Erythroblast (primary cell): ENCODE results near the gene FOXK1.

ENCODE experiments used
- GATA1 ChIP-seq: IDR thresholded peaks from 2 replicates; pipeline ENCODE4 v1.6.1; 2011; ENCODE audit warnings: low read depth, mild to moderate bottlenecking, control low read depth, low read length, moderate library complexity
- POLR2A ChIP-seq: IDR thresholded peaks from 2 replicates; pipeline ENCODE4 v1.6.1; 2011; ENCODE audit warnings: mild to moderate bottlenecking, low read length

DNA sequence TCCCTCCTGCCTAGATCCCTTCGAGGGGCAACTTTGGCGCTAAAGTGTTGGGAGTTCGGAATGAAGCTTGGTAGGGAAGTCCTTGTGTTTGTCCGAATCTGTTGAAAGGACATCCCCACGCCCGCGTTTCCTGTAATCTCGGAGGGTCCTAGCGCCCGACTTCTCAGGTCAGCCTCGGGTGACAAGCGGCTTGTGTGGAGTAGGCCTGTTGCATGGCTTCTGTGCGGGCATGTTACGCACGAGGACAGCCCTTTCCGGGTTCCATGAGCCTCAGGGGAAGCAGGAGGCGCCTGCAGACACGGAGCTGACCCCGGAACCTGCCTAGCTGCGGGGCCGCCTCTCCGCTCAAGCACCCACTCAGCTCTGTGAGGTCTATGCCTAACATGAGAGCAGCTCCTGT is 64.9 kb downstream of the FOXK1 start:
- TF ChIP-seq POLR2A (no peak), GATA1 (no peak)
